ENCODE measurements around the gene LSM2. TPM values are rescaled to one million over a fixed set of nuclear protein-coding genes. Genes with fewer than 3 reads are reported as not detected.

LSM2 gene
- total RNA-seq, 1 experiment from 2014 or later: 45.6 TPM

Small RNAs within 50 kb of the gene (small RNA-seq; reads per million reads assigned to genes)
- 0 reads per million in 2 experiments for gene MSH5-SAPCD1
- 0 reads per million in 2 experiments for gene RF00019
- 0 reads per million in 2 experiments for gene RNU6-850P
- 0 reads per million in 2 experiments for gene SAPCD1
- 43.9 to 733 reads per million in 2 experiments for gene SNORD48
- 0 reads per million in 2 experiments for gene SNORD52

Other genes starting within 250 kb of the LSM2 start
- not detected in 2 replicates for gene LTA, start 234.7 kb downstream of the LSM2 start, total RNA-seq (2014; rRNA removed; shearing (Covaris generic))
- not detected in 2 replicates for gene TNF, start 231.4 kb downstream of the LSM2 start, total RNA-seq (2014; rRNA removed; shearing (Covaris generic))
- not detected in 2 replicates for gene LTB, start 224.5 kb downstream of the LSM2 start, total RNA-seq (2014; rRNA removed; shearing (Covaris generic))
- not detected in 2 replicates for gene LST1, start 220.7 kb downstream of the LSM2 start, total RNA-seq (2014; rRNA removed; shearing (Covaris generic))
- gene NCR3, start 214.0 kb downstream of the LSM2 start, total RNA-seq (2014; rRNA removed; shearing (Covaris generic)): not detected in 2 replicates
- gene AIF1, start 191.7 kb downstream of the LSM2 start, total RNA-seq (2014; rRNA removed; shearing (Covaris generic)): not detected in 2 replicates
- gene PRRC2A, start 186.3 kb downstream of the LSM2 start, total RNA-seq (2014; rRNA removed; shearing (Covaris generic)): 32.0 and 48.6 TPM in 2 replicates
- gene BAG6, start 154.3 kb downstream of the LSM2 start, total RNA-seq (2014; rRNA removed; shearing (Covaris generic)): 110 and 149 TPM in 2 replicates
- gene APOM, start 151.1 kb downstream of the LSM2 start, total RNA-seq (2014; rRNA removed; shearing (Covaris generic)): 0.42 and 0.43 TPM in 2 replicates
- gene C6orf47, start 146.2 kb downstream of the LSM2 start, total RNA-seq (2014; rRNA removed; shearing (Covaris generic)): 24.5 and 25.6 TPM in 2 replicates
- gene GPANK1, start 142.0 kb downstream of the LSM2 start, total RNA-seq (2014; rRNA removed; shearing (Covaris generic)): 17.8 and 18.5 TPM in 2 replicates
- 213 and 226 TPM in 2 replicates for gene CSNK2B, start 140.9 kb downstream of the LSM2 start, total RNA-seq (2014; rRNA removed; shearing (Covaris generic))
- gene LY6G5B, start 137.0 kb downstream of the LSM2 start, total RNA-seq (2014; rRNA removed; shearing (Covaris generic)): 0.85 and 0.87 TPM in 2 replicates
- 0.48 TPM in 1 of 2 replicates, not detected in the other for gene LY6G5C, start 125.9 kb downstream of the LSM2 start, total RNA-seq (2014; rRNA removed; shearing (Covaris generic))
- gene ABHD16A, start 103.6 kb downstream of the LSM2 start, total RNA-seq (2014; rRNA removed; shearing (Covaris generic)): 53.0 and 55.0 TPM in 2 replicates
- not detected in 2 replicates for gene LY6G6F, start 100.1 kb downstream of the LSM2 start, total RNA-seq (2014; rRNA removed; shearing (Covaris generic))
- gene LY6G6D, start 91.6 kb downstream of the LSM2 start, total RNA-seq (2014; rRNA removed; shearing (Covaris generic)): not detected in 2 replicates
- not detected in 2 replicates for gene LY6G6C, start 85.2 kb downstream of the LSM2 start, total RNA-seq (2014; rRNA removed; shearing (Covaris generic))
- not detected in 2 replicates for gene MPIG6B, start 83.6 kb downstream of the LSM2 start, total RNA-seq (2014; rRNA removed; shearing (Covaris generic))
- 4.6 and 4.7 TPM in 2 replicates for gene DDAH2, start 77.7 kb downstream of the LSM2 start, total RNA-seq (2014; rRNA removed; shearing (Covaris generic))
- 466 and 467 TPM in 2 replicates for gene CLIC1, start 70.4 kb downstream of the LSM2 start, total RNA-seq (2014; rRNA removed; shearing (Covaris generic))
- gene MSH5, start 67.0 kb downstream of the LSM2 start, total RNA-seq (2014; rRNA removed; shearing (Covaris generic)): 16.1 and 17.5 TPM in 2 replicates
- gene SAPCD1, start 44.3 kb downstream of the LSM2 start, total RNA-seq (2014; rRNA removed; shearing (Covaris generic)): 1.1 and 1.7 TPM in 2 replicates
- not detected in 2 replicates for gene VWA7, start 29.6 kb downstream of the LSM2 start, total RNA-seq (2014; rRNA removed; shearing (Covaris generic))
- 38.9 and 53.0 TPM in 2 replicates for gene VARS1, start 11.2 kb downstream of the LSM2 start, total RNA-seq (2014; rRNA removed; shearing (Covaris generic))
- 0.29 TPM in 2 replicates for gene HSPA1L, start 8.3 kb upstream of the LSM2 start, total RNA-seq (2014; rRNA removed; shearing (Covaris generic))
- gene HSPA1A, start 8.6 kb upstream of the LSM2 start, total RNA-seq (2014; rRNA removed; shearing (Covaris generic)): 7.1 and 8.2 TPM in 2 replicates
- gene HSPA1B, start 20.8 kb upstream of the LSM2 start, total RNA-seq (2014; rRNA removed; shearing (Covaris generic)): 104 TPM in 2 replicates
- 213 and 215 TPM in 2 replicates for gene NEU1, start 55.9 kb upstream of the LSM2 start, total RNA-seq (2014; rRNA removed; shearing (Covaris generic))
- not detected in 2 replicates for gene SLC44A4, start 72.0 kb upstream of the LSM2 start, total RNA-seq (2014; rRNA removed; shearing (Covaris generic))
- gene EHMT2, start 90.7 kb upstream of the LSM2 start, total RNA-seq (2014; rRNA removed; shearing (Covaris generic)): 39.4 and 47.7 TPM in 2 replicates
- gene ZBTB12, start 95.1 kb upstream of the LSM2 start, total RNA-seq (2014; rRNA removed; shearing (Covaris generic)): 1.3 and 2.2 TPM in 2 replicates
- 9.4 and 10.1 TPM in 2 replicates for gene C2, start 120.8 kb upstream of the LSM2 start, total RNA-seq (2014; rRNA removed; shearing (Covaris generic))
- not detected in 2 replicates for gene CFB, start 139.1 kb upstream of the LSM2 start, total RNA-seq (2014; rRNA removed; shearing (Covaris generic))
- gene NELFE, start 152.0 kb upstream of the LSM2 start, total RNA-seq (2014; rRNA removed; shearing (Covaris generic)): 81.9 and 91.0 TPM in 2 replicates
- gene SKIC2, start 152.2 kb upstream of the LSM2 start, total RNA-seq (2014; rRNA removed; shearing (Covaris generic)): 21.4 and 28.3 TPM in 2 replicates
- gene DXO, start 165.2 kb upstream of the LSM2 start, total RNA-seq (2014; rRNA removed; shearing (Covaris generic)): 5.2 and 9.2 TPM in 2 replicates
- 1.6 and 2.2 TPM in 2 replicates for gene C4A, start 175.1 kb upstream of the LSM2 start, total RNA-seq (2014; rRNA removed; shearing (Covaris generic))
- gene C4B, start 207.8 kb upstream of the LSM2 start, total RNA-seq (2014; rRNA removed; shearing (Covaris generic)): 0.45 and 2.2 TPM in 2 replicates
- gene CYP21A2, start 231.4 kb upstream of the LSM2 start, total RNA-seq (2014; rRNA removed; shearing (Covaris generic)): not detected in 2 replicates